ENCODE data around the gene AKIRIN1. TPM values are rescaled to one million over a fixed set of nuclear protein-coding genes. Genes with fewer than 3 reads are reported as not detected.
A peak's percentile ranks its signal among the peaks of the same experiment; 100 is the strongest.
"Not testable (repeated sequence)": the region's sequence is repeated elsewhere in the genome, so short reads cannot be mapped to it uniquely, and the experiment has no call there.

The AKIRIN1 gene
- total RNA-seq, 1 donor from 2014 or later = 55.0 TPM

DNA sequence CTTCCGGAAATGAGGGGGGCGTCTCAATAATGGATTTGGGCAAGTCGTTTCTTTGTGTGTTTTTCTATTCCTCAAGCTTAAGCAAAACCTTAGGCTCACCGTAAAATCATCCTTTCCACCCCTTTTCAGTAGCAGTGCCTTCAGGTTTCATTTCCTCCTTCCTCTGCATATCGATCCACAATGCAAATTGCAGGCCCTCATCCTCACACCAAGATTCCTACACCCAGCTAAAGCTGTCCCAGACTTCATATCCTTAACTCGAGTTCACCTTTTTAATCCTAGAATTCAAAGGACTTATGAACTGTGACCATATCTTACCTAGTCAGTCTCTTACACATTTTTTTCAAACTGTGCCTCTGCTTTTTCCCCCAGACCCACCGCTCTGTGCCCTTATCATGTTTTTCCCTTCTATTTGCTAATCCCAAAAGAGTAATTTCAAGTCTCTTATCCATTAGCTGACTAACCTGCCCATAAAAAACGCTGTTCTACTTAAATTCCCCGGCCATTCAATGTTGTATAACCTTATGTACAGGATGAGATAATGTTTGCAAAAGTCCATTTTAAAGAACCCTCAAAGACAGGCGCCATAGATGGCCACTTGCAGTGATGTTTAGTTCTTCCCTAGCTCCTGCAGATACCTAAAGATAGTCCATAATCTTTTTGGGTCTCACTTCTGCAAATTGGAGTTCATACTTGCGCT, 1.5 kb downstream of the AKIRIN1 start:
- no peak for FAIRE-seq
- no peak for DNase-seq (ENCODE audit: low spot score in 2 of 2)

- DNase-seq (ENCODE audit: low spot score in 2 of 2) (no peak), FAIRE-seq (no peak)
Measured at GRCh38 chr1:38994196-38994595, 3.1 kb downstream of the AKIRIN1 start.

DNA sequence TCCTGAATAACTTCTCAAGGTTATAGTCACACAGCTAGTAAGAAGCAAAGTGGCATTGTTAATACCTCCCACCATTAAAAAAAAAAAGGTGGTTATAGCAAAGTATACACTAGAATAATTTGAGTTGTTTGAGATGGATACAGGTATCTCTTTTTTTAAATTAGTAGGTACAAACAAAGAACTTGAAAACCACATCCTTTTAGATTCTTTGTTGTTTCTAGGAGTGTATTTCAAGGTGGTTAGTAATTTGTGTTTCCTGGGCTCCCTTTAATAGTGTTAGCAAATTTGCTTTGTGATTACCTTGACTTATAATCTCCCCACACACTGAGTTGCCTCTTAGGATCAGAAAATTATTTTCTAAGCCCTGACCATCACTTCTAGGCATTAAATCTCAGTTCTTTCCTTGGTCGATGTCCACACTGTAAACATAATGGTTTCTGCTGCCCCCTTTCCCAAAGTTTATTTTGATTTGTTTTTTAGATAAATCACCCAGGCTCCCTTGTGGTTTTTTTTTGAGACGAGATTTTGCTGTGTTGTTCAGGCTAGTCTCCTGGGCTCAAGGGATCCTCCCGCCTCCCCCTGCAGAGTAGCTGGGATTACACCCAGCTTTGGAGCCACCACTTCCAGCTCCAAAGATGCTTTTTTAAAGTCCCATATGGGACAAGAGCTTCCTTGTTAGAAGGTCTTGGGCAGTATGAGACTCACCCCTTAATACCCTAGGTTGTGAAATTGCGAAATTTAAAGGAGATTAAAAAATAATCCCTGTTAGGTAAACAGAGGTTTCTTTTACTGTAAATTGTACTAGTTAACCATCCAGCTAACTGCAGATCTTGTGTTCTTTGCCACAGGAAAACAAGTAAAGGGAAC, 6.2 kb downstream of the AKIRIN1 start:
- FAIRE-seq = no peak

DNA sequence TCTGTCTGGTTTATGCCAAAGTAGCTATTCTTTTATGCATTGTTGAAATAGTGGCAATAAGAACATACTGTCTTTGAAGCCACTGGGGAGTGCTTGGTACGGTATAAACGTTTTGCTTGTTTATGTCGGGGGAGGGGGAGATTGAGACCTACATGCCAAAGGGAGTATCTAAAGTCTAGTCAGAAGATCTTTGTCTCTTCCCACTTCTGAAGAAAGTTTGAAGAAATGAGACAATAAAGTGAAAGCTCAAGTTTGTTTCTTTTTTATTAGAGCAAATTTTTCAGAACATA, 6.8 kb downstream of the AKIRIN1 start:
- DNase-seq (ENCODE audit: low spot score in 2 of 2) (no peak), FAIRE-seq (no peak)

More for the DNA sequence above, 6.2 kb downstream of the AKIRIN1 start:
- DNase-seq (ENCODE audit: low spot score in 2 of 2) = no peak

DNA sequence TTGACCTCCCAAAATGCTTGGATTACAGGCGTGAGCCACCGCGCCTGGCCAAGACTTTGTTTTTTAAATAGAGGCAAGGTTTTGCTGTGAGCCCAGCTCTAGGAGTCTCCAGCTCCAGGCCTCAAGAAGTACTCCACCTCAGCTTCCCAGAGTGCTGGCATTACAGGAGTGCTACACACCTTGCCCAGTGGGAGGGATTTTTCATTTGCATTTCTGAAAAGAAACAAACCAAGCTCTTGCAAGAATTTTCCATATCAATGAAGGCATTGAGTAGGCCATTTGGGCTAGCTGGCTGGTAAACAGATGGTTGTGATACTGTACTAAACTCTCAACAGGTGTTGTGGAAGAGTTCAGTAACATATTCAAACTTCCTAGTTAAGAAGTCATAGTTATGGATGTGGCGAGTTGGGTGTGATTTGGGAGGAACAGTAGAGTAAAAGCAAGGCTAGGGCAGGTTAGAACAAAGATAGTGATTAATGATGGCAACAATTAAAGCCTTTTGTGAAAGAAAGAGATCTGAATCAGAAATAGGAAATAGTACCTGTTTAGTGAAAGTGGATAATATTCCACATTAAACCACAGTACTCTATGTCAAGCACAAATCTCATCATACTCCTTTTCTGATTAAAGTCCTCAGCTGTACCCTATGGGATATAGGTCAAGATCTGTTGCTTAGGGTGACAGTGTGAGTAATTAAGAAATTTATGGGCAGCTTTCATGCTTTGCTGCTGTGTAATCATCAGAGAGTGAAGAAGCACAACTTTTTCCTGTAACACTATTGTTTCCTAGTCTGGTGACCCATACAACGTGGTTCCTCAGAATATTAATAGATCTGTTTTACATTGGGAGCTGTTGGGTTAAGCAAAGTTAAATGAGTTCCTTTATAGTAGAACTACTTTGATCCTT, 10.7 kb downstream of the AKIRIN1 start:
- no peak for DNase-seq (ENCODE audit: low spot score in 2 of 2)
- FAIRE-seq = no peak

- FAIRE-seq (no peak), DNase-seq (ENCODE audit: low spot score in 2 of 2) (no peak)
Measured at GRCh38 chr1:39003281-39003680, 12.2 kb downstream of the AKIRIN1 start.

GRCh38 chr1:39003794-39004193, 12.7 kb downstream of the AKIRIN1 start:
- no peak for FAIRE-seq
- no peak for DNase-seq (ENCODE audit: low spot score in 2 of 2)

DNA sequence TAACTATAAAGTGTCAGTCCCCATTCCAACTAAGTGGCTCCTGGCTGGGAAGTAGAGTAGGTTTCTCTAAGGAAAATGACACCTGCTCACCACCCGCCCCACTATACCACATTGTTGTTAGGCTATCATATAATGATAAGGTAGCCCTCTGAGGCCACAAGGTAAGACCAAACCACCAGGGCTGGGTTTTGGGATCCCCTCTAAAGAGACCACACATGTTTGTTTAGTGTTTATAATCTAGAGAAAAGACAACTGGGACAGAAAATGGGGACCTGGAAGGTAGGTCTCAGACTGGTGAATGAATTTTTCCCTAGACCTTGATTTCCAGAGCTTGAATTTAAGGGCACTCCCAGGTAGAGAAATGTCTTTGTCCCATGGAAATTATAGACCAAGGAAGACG, 15.2 kb downstream of the AKIRIN1 start:
- FAIRE-seq = no peak
- no peak for DNase-seq (ENCODE audit: low spot score in 2 of 2)

DNA sequence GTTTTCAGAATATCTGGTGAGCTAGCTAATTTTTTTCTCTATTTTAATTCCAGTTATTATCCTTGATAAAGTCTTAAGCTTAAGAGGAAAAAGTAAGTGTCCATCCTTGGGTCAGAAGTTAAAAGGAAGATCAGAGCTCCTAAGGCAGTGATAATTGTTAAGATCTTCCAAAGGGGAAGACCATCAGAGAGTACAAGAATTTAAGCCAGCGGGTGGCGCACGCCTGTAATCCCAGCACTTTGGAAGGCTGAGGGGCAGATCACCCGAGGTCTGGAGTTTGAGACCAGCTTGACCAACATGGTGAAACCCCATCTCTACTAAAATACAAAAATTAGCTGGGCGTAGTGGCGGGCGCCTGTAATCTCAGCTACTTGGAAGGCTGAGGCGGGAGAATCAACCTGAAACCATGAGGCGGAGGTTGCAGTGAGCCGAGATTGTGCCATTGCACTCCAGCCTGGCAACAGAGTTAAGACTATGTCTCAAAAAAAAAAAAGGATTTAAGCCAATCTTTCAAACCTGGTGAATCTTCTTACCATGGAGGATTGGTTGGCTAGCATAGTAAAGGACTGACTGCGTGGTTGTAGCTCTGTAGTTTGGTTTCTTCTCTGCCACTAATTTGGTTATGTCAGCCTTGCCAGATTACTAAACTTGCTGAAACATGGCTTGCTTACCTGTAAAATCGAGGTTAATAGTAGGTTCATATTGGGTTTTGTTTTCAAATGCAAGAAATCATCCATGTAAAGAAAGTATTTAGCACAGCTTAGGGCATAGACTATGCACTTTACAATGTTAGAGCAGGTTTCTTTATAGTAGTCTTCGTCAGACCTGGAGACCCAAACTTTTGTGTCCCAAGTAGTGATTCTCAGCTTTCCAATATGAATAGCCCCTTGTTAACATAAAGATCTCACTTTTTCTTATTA, 15.9 kb downstream of the AKIRIN1 start:
- FAIRE-seq (no peak), DNase-seq (ENCODE audit: low spot score in 2 of 2) (no peak)

DNA sequence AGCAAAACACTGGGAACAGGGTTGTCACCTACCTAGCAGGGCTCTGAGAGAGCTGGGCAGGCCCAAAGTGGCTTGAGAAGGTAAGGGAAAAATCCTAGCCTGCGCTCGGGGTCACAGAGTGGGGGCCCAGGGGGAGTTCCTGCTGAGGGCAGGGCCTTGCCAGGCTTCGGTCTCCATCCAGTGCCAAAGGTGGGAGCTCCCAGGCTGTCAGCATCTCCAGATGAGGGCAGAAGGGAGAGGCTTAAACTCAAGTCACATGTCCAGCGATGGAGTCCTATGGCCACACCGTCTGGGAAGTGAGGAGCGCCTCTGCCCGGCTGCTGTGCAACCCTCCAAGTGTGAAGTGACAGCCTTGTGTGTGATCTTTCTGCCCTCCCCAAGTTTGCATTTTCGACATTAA, 23.9 kb downstream of the AKIRIN1 start:
- not testable (repeated sequence) for FAIRE-seq; DNase-seq (ENCODE audit: low spot score in 2 of 2)

DNA sequence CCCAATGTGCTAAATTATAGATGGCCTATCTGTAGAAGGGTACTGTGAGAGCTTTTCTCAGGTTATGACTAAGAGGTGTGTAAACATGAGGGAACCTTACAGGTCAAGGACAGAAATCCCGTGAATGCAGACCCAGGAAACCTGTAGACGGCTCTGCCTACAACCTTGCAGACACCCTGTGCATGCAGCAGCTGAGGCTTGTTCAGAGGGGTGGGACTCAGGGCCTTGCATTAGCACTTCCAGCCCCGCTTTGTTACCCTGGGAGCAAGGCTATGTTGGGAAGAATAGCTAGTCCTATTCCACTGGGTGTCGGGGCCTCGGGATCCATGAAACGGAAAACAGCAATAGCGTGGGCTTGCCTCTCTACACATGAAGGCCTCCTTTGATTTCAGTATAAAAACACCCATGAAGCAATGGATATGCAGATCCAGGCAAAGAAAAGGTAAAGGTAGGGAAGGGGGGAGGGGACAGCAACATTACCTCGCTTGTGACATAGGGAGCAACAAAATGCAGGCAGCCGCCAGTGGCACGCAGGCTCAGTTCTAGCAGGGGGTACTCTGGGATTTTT, 25.6 kb downstream of the AKIRIN1 start:
- DNase-seq (ENCODE audit: low spot score in 2 of 2) = no peak

GRCh38 chr1:39017266-39017665, 26.2 kb downstream of the AKIRIN1 start:
- FAIRE-seq (no peak), DNase-seq (ENCODE audit: low spot score in 2 of 2) (no peak)

More for the DNA sequence above, 25.6 kb downstream of the AKIRIN1 start:
- FAIRE-seq = no peak

DNA sequence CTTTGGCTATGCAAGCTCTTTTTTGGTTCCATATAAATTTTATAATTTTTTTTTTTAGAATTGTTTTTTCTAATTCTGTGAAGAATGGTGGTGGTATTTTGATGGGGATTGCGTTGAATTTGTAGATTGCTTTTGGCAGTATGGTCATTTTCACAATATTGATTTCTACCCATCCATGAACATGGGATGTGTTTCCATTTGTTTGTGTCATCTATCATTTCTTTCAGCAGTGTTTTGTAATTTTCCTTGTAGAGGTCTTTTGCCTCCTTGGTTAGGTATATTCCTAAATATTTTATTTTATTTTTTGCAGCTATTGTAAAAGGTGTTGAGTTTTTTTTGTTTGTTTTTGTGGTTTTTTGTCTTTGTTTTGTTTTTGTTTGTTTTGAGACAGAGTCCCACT, 29.4 kb downstream of the AKIRIN1 start:
- not testable (repeated sequence) for FAIRE-seq; DNase-seq (ENCODE audit: low spot score in 2 of 2)

GRCh38 chr1:39021426-39021825, 30.4 kb downstream of the AKIRIN1 start:
- no peak for FAIRE-seq
- DNase-seq (ENCODE audit: low spot score in 2 of 2) = no peak

DNA sequence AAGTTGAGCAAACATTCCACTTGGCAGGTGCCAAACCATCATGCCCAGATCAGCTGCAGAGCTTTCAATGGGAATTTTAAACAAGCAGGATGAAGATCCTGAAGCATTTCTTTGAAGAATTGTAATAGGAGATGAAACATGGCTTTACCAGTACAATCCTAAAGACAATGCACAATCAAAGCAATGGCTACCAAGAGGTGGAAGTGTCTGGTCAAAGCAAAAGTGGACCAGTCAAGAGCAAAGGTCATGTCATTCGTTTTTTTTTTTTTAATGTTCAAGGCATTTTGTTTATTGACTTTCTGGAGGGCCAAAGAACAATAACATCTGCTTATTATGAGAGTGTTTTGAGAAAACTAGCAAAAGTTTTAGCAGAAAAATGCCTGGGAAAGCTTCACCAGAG, 32.1 kb downstream of the AKIRIN1 start:
- DNase-seq (ENCODE audit: low spot score in 2 of 2) = no peak
- FAIRE-seq = no peak

- DNase-seq (ENCODE audit: low spot score in 2 of 2) (peak; percentile 34 to 68), FAIRE-seq (no peak)
Measured at GRCh38 chr1:39026051-39026865, 35.2 kb downstream of the AKIRIN1 start, which contains the start of gene NDUFS5. NDUFS5 (plus strand) TSS chr1:39026350; CDS start chr1:39028725, 2,375 bp downstream.

DNA sequence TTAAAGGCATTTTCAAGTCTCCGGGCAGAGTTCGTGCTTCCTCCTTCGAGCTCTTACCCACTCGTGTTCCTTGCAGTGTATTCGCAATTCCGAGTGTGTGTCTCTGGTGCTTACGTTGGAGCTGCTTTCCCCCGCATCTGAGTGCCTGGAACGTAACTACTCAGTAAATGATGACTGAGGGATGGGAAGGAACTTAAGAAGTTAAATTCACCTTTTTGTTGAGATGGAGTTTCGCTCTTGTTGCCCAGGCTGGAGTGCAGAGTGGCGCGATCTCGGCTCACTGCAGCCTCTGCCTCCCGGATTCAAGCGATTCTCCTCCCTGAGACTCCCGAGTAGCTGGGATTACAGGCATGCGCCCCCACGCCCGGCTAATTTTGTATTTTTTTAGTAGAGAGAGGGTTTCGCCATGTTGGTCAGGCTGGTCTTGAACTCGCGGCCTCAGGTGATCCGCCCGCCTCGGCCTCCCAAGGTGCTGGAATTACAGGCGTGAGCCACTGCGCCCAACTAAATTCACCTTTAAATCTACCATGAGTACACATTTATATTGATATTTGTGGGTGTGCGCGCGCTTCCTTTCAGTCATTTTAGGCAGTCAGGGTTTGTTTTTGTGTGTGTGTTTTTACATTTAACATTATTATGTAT, 35.9 kb downstream of the AKIRIN1 start:
- FAIRE-seq = no peak
- no peak for DNase-seq (ENCODE audit: low spot score in 2 of 2)

DNA sequence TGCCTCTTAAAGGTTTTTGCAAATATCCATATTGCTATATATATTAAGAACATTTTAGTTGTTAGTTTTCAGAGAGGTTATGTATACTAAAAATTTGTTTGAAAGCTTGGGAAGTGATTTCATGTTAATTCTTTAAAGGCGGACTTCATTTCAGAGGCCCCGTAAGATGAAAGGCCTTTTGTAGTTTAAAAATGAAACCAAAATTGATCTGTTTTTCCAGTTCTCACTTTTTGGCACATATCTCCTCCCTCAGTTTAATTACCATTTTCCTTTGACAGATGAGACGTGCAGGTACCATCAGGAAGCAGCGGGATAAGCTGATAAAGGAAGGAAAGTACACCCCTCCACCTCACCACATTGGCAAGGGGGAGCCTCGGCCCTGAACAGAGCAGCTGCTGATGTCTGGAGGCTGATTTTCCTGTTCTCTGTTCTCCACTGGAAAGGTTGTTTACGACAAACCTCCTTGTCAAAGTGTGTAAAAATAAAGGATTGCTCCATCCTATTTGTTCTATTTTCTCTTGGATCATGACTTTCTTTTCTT, 43.1 kb downstream of the AKIRIN1 start:
- no peak for DNase-seq (ENCODE audit: low spot score in 2 of 2)
- FAIRE-seq = no peak
